Neural progenitor cell (in vitro differentiated cells): ENCODE measurements around the gene STARD10. TPM values are rescaled to one million over a fixed set of nuclear protein-coding genes. Genes with fewer than 3 reads are reported as not detected.
A peak's percentile ranks its signal among the peaks of the same experiment; 100 is the strongest.

Experiments
- DNase-seq: peaks from one replicate; pipeline ENCODE4 v3.0.0-alpha.2; 2016; ENCODE audit warnings: low spot score
- H2AFZ ChIP-seq: fragments of 200-600 bp; sonication (generic); replicated peaks from 2 replicates; pipeline ENCODE4 v1.6.1; 2016; ENCODE audit warnings: antibody characterized with exemption
- H3F3A ChIP-seq: fragments of 200-600 bp; sonication (generic); 2 replicates; pipeline ENCODE4 v1.6.1; 2016; ENCODE audit warnings: antibody characterized with exemption, low read depth
- H3K27ac ChIP-seq: fragments of 200-600 bp; sonication (generic); 2 replicates; pipeline ENCODE4 v1.5.1; 2016; ENCODE audit warnings: mild to moderate bottlenecking
- H3K27me3 ChIP-seq: fragments of 200-600 bp; sonication (generic); 2 replicates; pipeline ENCODE4 v1.6.1; 2016; ENCODE audit warnings: mild to moderate bottlenecking, moderate library complexity
- H3K36me3 ChIP-seq: fragments of 200-600 bp; sonication (generic); 2 replicates; pipeline ENCODE4 v1.5.1; 2016
- H3K4me1 ChIP-seq: fragments of 200-600 bp; sonication (generic); 2 replicates; pipeline ENCODE4 v1.6.1; 2016; ENCODE audit warnings: mixed run types
- H3K4me2 ChIP-seq: fragments of 200-600 bp; sonication (generic); 2 replicates; pipeline ENCODE4 v1.6.1; 2016
- H3K4me3 ChIP-seq: fragments of 200-600 bp; sonication (generic); 2 replicates; pipeline ENCODE4 v1.5.1; 2016
- H3K79me2 ChIP-seq: fragments of 200-600 bp; sonication (generic); 2 replicates; pipeline ENCODE4 v1.6.1; 2016; ENCODE audit warnings: low read depth
- H3K9ac ChIP-seq: fragments of 200-600 bp; sonication (generic); 2 replicates; pipeline ENCODE4 v1.6.1; 2016
- H3K9me3 ChIP-seq: fragments of 200-600 bp; sonication (generic); 2 replicates; pipeline ENCODE4 v1.5.1; 2016; ENCODE audit warnings: low read depth
- H4K20me1 ChIP-seq: fragments of 200-600 bp; sonication (generic); 2 replicates; pipeline ENCODE4 v1.6.1; 2016; ENCODE audit warnings: low read depth
- H3K27ac Mint-ChIP-seq: 3 replicates; pipeline ENCODE4 v1.8.0; 2021; ENCODE audit warnings: mixed read lengths
- H3K27me3 Mint-ChIP-seq: 2 replicates; pipeline ENCODE4 v1.8.0; 2022; ENCODE audit warnings: low read depth, mild to moderate bottlenecking, inconsistent platforms, moderate library complexity, mixed read lengths; ENCODE audit not compliant: insufficient read depth
- H3K36me3 Mint-ChIP-seq: 3 replicates; pipeline ENCODE4 v1.8.0; 2021; ENCODE audit warnings: mixed read lengths
- H3K4me1 Mint-ChIP-seq: 3 replicates; pipeline ENCODE4 v1.8.0; 2021; ENCODE audit warnings: mixed read lengths
- H3K4me3 Mint-ChIP-seq: 3 replicates; pipeline ENCODE4 v1.8.0; 2021; ENCODE audit warnings: mild to moderate bottlenecking, moderate library complexity, mixed read lengths
- H3K9me3 Mint-ChIP-seq: 3 replicates; pipeline ENCODE4 v1.8.0; 2020; ENCODE audit warnings: mixed read lengths
- CTCF ChIP-seq: fragments of 200-600 bp; sonication (generic); IDR thresholded peaks from 2 replicates; pipeline ENCODE4 v1.5.1; 2017; ENCODE audit warnings: antibody characterized with exemption, mild to moderate bottlenecking
- EZH2 ChIP-seq: fragments of 200-600 bp; sonication (generic); IDR thresholded peaks from 2 replicates; pipeline ENCODE4 v1.6.1; 2017; ENCODE audit warnings: antibody characterized with exemption, mild to moderate bottlenecking, moderate library complexity
- EZH2phosphoT487 ChIP-seq: fragments of 200-600 bp; sonication (generic); IDR thresholded peaks from 2 replicates; pipeline ENCODE4 v1.6.1; 2017; ENCODE audit warnings: antibody characterized with exemption
- microRNA-seq: library from miRNA; unstranded; fragments of <30 nt; microRNA quantifications from one replicate; pipeline ENCODE4, GENCODE V29; 2016
- small RNA-seq: library from RNA; depleted of rRNA; stranded (forward); fragments of <200 nt; gene quantifications from one replicate; pipeline ENCODE3, GENCODE V24; 2015
- total RNA-seq: library from RNA; depleted of rRNA; stranded (reverse); fragments of >200 nt; gene quantifications from 2 replicates; pipeline ENCODE4 v1.2.3, GENCODE V29; 2015; ENCODE audit warnings: low replicate concordance

The STARD10 gene
- total RNA-seq, 1 donor from 2014 or later: 13.0 TPM

GRCh38 chr11:72705442-72706365 is 88.1 kb downstream of the STARD10 start:
- peak; percentile 88 for DNase-seq
- Histone ChIP-seq H3F3A (peaks cover 33% of the 10 kb centered on the region), H2AFZ (no peak overlapping the region), H3K9me3 (no peaks in the 10 kb centered on the region), H3K4me1 (peaks cover 53% of the 10 kb centered on the region), H3K9ac (no peak overlapping the region), H3K36me3 (no peaks in the 10 kb centered on the region), H3K79me2 (no peaks in the 10 kb centered on the region), H3K27me3 (no peaks in the 10 kb centered on the region), H4K20me1 (peaks cover 44% of the 10 kb centered on the region), H3K4me2 (peak overlapping the region; percentile 75), H3K27ac (no peak overlapping the region), H3K4me3 (peak overlapping the region; percentile 18)
- Mint-ChIP-seq H3K4me1 (peaks cover 57% of the 10 kb centered on the region), H3K27me3 (peaks cover 5% of the 10 kb centered on the region), H3K36me3 (no peaks in the 10 kb centered on the region), H3K9me3 (no peaks in the 10 kb centered on the region), H3K27ac (peak overlapping the region; percentile 92), H3K4me3 (peak overlapping the region; percentile 43)
- TF ChIP-seq EZH2phosphoT487 (peak; percentile 45), CTCF (no peak), EZH2 (no peak)

GRCh38 chr11:72704783-72705265 is 89.0 kb downstream of the STARD10 start:
- no peak for TF ChIP-seq EZH2phosphoT487
- no peak for TF ChIP-seq EZH2
- no peak for TF ChIP-seq CTCF
- H3K27me3 Mint-ChIP-seq: peaks cover 5% of the 10 kb centered on the region
- no peak overlapping the region for H3K4me3 ChIP-seq
- peak overlapping the region; percentile 69 for H3K27ac Mint-ChIP-seq
- no peak for DNase-seq
- H3F3A ChIP-seq: peaks cover 33% of the 10 kb centered on the region
- H3K36me3 Mint-ChIP-seq: no peaks in the 10 kb centered on the region
- H3K27ac ChIP-seq: no peak overlapping the region
- H3K27me3 ChIP-seq: no peaks in the 10 kb centered on the region
- no peak overlapping the region for H2AFZ ChIP-seq
- H3K9me3 Mint-ChIP-seq: no peaks in the 10 kb centered on the region
- no peaks in the 10 kb centered on the region for H3K36me3 ChIP-seq
- H3K4me1 ChIP-seq: peaks cover 53% of the 10 kb centered on the region
- no peaks in the 10 kb centered on the region for H3K79me2 ChIP-seq
- H3K9me3 ChIP-seq: no peaks in the 10 kb centered on the region
- H3K4me2 ChIP-seq: peak overlapping the region; percentile 75
- H3K4me3 Mint-ChIP-seq: no peak overlapping the region
- H3K9ac ChIP-seq: no peak overlapping the region
- peaks cover 60% of the 10 kb centered on the region for H3K4me1 Mint-ChIP-seq
- H4K20me1 ChIP-seq: peaks cover 44% of the 10 kb centered on the region

Small RNAs within 50 kb of the gene (microRNA-seq; reads per million reads assigned to microRNA genes)
- gene MIR4692: not detected

Small RNAs within 50 kb of the gene (small RNA-seq; reads per million reads assigned to genes)
- gene MIR4692 (not detected), gene RF00019 (not detected)

Other genes with a start within 250 kb of the STARD10 start
- 0.11 and 2.3 TPM in 2 replicates for gene PDE2A, start 119.6 kb downstream of the STARD10 start, total RNA-seq
- gene ARAP1, start 41.6 kb downstream of the STARD10 start, total RNA-seq: 17.6 and 46.1 TPM in 2 replicates
- gene ATG16L2, start 20.4 kb upstream of the STARD10 start, total RNA-seq: 20.5 and 38.0 TPM in 2 replicates